Suppressor macrophage (primary cell): ENCODE measurements around the gene UGT1A4.
"Not testable (repeated sequence)": the region's sequence is repeated elsewhere in the genome, so short reads cannot be mapped to it uniquely, and the experiment has no call there.

Source experiments
- DNase-seq, 4 experiments: peaks; one replicate each; pipeline ENCODE4 v3.0.0-alpha.2; 2020 to 2022

UGT1A4 gene

DNA sequence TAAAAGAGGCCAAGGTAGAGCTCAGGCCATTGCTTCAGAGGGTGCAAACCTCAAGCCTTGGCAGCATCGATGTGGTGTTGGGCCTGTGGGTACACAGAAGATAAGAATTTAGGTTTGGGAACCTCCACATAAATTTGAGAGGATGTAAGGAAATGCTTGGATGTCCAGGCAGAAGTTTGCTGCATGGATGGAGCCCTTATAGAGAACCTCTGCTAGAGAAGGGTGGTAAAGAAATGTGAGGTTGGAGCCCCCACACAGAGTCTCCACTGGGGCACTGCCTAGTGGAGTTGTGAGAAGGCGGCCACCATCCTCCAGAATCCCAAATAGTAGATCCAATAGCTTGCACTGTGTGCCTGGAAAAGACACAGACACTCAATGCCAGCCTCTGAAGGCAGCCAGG lies 32.2 kb downstream of the UGT1A4 start:
- not testable (repeated sequence) for DNase-seq

DNA sequence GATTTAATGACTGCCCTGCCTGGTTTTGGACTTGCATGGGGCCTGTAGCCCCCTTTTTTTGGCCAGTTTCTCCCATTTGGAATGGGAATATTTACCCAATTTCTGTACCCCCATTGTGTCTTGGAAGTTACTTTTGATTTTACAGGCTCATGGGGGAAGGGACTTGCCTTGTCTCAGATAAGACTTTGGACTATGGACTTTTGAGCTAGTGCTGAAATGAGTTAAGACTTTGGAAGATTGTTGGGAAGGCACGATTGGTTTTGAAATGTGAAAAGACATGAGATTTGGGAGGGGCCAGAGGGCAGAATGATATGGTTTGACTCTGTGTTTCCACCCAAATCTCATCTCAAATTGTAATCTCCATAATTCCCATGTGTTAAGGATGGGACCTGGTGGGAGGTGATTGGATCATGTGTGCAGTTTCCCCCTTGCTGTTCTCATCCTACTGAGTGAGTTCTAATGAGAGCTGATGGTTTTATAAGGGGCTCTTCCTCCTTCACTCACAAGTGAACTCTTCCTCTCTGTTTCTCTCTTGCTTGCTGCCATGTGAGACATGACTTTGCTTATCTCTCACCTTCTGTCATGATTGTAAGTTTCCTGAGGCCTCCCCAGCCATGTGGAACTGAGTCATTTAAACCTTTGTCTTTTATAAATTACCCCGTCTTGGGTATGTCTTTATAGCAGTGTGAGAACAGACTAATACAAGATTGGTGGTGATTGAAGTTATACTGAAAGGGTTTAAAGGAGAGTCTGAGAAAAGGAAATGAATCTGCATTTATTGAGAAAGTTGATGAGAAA lies 32.9 kb downstream of the UGT1A4 start:
- DNase-seq = not testable (repeated sequence)

DNA sequence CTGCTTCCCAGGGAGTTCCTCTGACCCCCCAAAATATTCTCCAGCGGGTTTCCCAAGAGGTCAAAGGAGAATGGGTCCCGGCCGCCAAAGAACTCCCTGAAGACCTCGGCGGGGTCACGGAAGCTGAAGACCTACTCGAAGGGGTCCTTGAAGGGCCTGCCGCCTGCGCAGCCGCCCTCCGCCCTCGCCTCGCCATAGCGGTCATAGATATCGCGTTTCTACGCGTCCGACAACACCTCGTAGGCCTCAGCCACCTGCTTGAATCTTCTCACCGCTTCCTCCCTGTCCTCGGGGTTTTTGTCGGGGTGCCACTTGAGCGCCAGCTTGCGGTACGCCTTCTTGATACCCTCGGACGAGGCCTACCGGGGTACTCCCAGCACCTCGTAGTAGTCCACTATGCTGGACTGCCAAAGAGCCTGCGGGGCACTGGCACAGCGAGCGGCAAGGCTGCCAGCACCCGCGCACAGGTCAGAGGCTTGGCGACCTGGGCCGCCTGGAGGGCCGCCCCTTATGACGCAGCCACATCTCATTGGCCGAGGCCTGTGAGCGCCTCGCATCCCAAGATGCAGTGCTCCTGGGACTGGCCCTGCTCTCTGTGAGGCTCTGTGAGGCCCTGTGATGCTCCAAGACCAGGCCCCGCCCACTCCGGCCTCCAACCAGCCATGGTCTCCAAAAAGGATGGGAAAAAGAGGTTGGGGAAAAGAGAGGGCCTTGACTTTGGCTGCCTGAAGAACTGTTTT lies 36.5 kb downstream of the UGT1A4 start:
- no peak for DNase-seq

DNA sequence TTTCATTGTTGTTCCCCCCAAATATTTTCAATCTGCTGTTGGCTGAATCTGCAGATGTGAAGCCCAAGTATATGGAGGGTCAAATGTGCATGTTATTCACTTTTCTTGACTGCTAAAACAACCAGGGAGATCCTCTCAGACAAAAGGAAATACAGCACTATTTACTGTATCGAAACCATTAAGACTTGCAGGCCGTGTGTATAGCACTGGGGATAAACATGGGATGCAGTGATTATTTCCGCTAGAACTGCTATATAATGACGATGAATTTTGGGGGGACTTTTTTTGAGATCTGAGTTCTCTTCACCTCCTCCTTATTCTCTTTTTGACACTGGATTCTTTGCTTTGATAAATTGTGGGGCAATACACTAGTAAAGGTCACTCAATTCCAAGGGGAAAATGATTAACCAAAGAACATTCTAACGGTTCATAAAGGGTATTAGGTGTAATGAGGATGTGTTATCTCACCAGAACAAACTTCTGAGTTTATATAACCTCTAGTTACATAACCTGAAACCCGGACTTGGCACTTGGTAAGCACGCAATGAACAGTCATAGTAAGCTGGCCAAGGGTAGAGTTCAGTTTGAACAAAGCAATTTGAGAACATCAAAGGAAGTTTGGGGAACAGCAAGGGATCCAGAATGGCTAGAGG lies 38.0 kb downstream of the UGT1A4 start:
- no peak for DNase-seq

DNA sequence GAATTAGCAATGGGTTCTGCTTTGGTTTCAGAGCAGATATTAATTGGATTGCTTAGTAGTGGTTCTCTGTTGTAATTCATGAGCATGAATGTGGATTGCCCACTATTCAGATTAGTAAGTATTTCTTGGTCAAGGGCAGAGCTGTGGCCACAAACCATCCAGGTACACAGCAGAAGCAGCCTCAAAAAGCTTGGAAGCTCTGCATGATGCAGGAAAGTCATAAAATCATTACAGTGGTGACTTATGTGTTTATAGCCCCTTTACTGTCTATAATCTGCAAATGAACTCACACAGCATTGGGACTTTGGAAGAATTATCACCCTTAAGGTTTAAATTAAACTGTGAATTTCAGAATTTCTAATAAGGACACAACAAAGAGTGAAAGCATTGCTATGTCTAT lies 39.6 kb downstream of the UGT1A4 start:
- no peak for DNase-seq

DNA sequence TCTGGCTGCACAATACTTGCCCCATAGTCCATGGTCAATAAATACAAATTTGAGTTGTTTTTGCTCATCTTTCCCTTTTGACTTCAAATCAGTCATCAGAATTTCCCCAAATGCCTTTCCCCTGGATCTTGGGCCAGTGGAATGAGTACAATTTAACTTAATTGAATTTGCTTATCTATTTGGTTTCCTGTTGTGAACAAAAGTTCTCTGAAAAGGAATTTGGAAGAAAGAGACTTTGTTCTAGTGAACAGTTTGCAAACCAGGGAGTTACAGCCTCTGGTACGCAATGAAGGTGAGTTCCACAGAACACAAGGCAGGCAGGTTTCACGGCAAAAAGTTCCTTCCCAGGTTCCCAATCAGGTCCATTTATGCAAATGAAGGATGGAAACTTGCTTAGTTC lies 40.3 kb downstream of the UGT1A4 start:
- DNase-seq = no peak

DNA sequence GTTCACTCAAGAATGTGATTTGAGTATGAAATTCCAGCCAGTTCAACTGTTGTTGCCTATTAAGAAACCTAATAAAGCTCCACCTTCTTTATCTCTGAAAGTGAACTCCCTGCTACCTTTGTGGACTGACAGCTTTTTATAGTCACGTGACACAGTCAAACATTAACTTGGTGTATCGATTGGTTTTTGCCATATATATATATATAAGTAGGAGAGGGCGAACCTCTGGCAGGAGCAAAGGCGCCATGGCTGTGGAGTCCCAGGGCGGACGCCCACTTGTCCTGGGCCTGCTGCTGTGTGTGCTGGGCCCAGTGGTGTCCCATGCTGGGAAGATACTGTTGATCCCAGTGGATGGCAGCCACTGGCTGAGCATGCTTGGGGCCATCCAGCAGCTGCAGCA lies 41.5 kb downstream of the UGT1A4 start, which contains the start of gene UGT1A1:
Gene UGT1A1 (plus strand): TSS at position 228 of the 400 bp plus-strand sequence. CDS start 18 bp downstream, at position 246.
- no peak for DNase-seq

DNA sequence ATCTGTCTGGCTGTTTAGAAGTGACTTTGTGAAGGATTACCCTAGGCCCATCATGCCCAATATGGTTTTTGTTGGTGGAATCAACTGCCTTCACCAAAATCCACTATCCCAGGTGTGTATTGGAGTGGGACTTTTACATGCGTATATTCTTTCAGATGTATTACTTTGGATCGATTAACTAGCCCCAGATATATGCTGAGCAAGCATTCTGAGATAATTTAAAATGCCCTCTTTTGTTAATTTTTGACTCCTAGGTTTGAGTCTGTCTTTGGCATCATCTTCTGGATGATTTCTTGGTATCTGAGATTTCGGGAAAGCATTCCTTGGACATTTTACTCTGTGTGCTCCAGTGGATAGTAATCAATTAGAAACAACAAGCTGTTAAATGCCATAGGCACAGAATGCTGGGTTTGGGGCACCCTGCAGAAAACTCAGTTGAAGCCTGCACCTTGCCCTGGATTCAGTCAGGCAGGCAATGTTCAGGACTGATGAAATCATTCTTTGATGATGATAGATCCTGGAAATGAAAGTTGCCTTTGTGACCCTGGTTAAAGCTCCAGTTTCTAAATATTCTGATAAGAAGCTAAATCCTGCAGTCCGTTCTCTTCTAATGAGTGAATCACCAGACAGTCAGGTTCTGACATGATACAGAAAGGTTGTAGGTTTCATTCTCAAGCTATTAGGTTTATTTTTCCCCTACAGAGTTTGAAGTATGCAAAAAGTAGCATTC lies 42.7 kb downstream of the UGT1A4 start:
- no peak for DNase-seq

DNA sequence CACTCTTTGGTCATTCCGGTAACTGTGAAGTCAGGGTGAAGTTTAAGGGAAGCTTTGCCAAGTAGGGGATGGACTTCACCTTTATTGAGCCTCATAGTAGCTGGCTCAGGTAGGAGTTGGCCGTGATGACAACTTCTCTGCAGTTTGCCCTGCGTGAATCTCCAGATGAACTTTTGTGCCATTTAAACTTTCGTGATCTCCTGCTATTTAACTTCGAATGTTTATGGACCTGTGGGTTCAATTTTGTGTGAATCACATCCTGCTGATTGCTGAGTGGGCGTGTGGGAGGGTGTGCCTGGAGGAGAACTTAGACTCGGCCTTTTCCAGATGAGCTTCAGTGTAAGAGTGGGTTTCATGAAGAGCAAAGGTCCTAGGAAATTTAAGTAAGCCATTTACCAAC lies 45.7 kb downstream of the UGT1A4 start:
- peak; percentile 5 to 39 (median 33) for DNase-seq

DNA sequence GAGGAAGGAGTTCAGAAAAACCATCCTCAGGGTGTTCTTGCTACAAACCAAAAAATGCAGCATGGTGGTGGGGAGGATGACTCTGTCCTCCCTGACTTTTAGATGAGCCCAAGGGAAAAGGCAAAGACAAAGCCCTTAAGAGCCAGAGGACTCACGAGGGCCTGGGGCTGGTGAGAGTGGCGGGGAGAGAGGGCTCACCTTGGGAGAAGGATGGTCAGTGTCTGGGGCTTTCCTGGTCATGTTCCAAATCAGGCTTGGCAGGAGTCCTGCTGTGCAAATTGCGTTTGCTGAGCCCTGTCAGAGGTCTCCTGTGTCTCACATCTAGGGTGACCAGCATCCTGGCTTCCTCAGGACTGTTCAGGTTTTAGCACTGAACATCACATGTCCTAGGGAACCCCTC lies 46.2 kb downstream of the UGT1A4 start:
- DNase-seq = no peak

DNA sequence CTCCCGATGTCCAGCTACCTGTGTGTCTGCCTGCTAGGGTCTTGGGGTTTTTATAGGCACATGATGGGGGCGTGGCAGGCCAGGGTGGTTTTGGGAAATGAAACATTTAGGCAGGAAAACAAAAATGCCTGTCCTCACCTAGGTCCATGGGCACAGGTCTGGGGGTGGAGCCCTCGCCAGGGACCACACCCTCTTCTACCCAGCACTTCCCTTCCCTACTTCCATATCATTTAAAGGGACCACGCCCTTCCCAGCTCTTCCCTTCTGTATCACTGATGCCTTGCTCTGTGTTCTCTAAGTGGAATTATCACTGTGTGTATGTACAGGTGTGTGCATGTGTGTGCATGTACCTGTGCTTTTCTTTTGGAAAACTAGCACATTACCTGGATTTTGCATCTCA lies 47.9 kb downstream of the UGT1A4 start:
- no peak for DNase-seq

DNA sequence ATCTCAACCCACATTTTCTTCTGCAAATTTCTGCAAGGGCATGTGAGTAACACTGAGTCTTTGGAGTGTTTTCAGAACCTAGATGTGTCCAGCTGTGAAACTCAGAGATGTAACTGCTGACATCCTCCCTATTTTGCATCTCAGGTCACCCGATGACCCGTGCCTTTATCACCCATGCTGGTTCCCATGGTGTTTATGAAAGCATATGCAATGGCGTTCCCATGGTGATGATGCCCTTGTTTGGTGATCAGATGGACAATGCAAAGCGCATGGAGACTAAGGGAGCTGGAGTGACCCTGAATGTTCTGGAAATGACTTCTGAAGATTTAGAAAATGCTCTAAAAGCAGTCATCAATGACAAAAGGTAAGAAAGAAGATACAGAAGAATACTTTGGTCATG lies 49.5 kb downstream of the UGT1A4 start:
- DNase-seq = no peak

DNA sequence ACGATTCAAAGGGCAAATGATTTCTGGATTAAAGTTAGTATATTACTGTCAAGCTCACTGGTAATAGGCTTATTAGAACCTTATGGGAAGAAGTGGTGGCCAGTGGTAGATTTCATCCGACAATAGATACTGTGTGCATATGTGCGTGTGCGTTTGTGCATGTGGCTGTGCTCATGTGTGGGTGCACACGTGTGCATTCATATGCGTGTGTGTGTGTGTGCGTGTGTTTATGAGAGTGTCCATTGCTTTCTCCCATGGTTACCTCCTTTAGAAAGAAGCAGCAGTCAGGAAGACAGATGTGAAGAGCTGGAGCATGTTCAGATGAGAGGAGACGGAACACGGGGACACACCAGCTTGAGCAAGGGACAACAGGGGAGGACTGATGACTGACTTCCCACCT lies 50.7 kb downstream of the UGT1A4 start:
- DNase-seq = no peak

DNA sequence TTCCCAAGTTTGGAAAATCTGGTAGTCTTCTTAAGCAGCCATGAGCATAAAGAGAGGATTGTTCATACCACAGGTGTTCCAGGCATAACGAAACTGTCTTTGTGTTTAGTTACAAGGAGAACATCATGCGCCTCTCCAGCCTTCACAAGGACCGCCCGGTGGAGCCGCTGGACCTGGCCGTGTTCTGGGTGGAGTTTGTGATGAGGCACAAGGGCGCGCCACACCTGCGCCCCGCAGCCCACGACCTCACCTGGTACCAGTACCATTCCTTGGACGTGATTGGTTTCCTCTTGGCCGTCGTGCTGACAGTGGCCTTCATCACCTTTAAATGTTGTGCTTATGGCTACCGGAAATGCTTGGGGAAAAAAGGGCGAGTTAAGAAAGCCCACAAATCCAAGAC lies 53.6 kb downstream of the UGT1A4 start:
- DNase-seq = no peak

DNA sequence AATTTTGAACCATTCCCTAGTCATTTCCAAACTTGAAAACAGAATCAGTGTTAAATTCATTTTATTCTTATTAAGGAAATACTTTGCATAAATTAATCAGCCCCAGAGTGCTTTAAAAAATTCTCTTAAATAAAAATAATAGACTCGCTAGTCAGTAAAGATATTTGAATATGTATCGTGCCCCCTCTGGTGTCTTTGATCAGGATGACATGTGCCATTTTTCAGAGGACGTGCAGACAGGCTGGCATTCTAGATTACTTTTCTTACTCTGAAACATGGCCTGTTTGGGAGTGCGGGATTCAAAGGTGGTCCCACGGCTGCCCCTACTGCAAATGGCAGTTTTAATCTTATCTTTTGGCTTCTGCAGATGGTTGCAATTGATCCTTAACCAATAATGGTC lies 54.0 kb downstream of the UGT1A4 start:
- DNase-seq = no peak

DNA sequence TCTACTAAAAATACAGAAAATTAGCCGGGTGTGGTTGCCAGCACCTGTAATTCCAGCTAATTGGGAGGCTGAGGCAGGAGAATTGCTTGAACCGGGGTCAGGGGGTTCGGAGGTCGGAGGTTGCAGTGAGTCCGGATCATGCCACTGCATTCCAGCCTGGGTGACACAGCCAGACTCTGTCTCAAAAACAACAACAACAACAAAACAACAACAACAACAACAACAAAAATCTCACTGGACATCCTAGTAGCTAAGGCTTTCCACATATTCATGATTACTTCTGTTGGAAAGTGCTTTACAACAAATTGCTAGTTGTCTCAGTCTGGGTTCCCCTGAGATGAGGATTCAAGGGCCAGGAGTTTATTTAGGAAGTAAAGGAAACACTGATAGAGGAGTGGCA lies 55.3 kb downstream of the UGT1A4 start:
- no peak for DNase-seq

DNA sequence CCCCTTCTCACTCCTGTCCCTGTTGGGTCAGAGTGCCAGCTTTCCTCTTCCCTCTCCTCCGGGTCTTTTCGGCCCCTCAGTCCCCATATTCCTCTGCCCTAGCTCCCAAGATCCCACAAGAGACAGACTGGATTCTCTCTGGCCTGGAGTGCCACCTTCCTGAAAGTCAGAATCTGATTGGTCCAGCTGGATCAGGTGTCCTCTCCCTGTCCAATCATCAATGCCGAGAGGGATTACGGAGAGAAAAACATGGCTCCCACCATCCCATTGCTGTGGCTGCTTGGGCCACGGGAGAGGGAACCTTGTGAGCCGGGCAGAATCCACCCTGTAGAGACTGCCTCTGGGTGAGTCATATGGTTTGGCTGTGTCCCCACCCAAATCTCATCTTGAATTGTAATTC lies 56.9 kb downstream of the UGT1A4 start:
- no peak for DNase-seq

DNA sequence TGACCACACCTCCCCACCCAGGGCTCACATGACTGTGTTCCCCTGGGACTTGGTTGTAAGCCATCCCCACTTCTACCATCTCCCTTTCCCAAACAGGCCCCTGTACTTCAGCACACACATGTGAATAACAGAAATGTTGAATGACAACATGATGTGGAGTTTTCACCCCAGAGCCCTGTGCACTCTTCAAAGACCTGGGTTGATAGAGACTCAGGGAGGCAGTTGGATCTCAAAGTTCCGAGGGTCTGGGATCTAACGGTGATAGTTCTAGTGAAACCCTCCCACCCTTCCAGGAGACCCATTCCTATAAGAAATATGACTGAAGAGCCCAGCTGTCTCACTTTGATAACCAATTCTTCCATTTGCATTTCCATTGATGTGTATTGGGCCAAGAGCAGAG lies 59.5 kb downstream of the UGT1A4 start, which contains the start of gene MROH2A:
Gene MROH2A (plus strand): TSS at position 301 of the 400 bp plus-strand sequence. CDS start 1,029 bp downstream, outside the sequence.
- no peak for DNase-seq

DNA sequence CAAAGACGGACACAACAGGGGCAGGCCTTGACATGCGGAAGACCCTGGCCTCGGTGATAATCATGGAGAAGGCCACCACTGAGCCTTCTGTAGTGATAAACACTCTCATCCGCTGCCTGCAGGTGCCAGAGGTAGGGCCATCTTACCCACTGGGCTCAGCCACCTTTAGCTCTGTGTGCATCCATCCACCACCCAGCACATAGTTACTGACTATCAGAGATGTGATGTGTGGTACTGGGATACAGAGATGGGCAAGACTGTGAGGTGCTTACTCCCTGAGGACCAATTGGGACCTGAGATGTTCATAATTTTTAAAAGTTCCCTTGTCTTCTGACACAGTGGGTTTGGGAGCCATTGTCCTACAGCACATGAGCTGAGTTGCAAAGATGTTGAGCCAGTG lies 61.2 kb downstream of the UGT1A4 start:
- no peak for DNase-seq

DNA sequence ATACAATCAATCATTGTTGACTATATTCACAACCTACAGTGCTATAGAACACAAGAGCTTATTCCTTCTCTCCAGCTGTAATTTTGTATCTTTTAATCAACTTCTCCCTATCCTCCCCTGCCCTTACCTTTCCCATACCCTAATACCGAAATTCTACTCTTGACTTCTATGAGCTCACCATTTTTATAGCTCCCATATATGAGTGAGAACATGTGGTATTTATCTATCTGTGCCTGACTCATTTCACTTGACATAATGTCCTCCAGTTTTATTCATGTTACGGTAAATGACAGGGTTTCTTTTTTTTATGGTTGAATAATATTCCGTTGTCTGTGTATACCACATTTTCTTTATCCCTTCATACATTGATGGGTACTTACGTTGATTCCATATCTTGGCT lies 62.2 kb downstream of the UGT1A4 start:
- no peak for DNase-seq

DNA sequence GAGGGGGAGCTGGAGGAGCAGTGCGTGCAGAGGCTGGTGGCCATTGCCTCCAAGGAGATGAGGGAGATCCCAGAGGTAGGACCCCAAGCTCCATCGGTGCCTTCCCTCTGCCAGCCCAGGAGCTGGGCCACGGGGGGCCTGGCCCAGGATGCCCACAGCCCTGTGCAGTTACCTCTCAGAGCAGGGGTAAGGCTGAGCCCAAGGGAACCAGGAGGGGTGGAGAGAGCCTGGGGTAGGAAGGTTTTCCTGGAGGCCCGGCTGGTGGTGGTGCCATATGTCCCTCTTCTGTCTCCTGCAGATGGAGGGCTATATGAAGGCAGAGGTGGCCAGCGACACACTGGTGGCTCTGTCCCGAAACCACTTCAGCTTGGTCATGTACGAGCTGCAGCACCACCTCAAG lies 71.0 kb downstream of the UGT1A4 start:
- DNase-seq = no peak

DNA sequence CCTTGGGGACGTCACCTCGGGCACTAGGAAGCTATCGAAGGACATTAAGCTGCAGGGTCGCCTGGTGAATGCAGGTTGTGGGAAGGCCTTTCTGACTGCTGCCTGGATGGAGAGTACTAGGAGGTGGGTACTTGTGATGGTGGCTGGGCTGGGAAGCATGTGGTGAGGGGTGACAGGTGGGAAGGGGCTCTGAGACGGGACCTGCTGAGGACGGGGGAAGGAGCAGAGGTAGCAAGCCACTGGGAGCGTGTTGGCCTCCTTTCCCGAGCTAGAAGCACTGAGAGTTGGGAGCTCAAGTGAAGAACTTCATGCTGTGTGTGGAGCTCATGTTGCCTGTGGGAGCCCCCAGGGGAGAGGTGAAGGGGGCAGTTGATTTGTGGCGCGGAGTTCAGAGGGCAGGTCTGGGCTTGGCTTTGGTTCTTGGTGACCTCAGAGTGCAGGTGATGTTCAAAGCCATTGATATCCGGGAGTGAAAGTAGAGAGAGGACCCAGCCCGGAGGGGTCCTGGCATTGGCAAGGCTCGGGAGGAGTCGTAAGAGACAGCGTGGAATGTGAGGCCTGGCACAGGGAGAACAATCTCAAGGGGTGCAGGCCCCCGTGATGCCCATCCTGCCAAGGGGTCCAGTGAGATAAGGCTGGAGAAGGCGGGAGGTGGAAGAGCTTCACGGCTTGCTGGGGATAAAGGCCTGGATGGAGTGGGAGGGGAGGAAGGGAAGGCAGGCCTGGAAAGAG lies 72.8 kb downstream of the UGT1A4 start:
- no peak for DNase-seq
